ENCODE data around the gene MEPCE. TPM values are rescaled to one million over a fixed set of nuclear protein-coding genes. Genes with fewer than 3 reads are reported as not detected.
A peak's percentile ranks its signal among the peaks of the same experiment; 100 is the strongest.

MEPCE gene
- total RNA-seq, 6 experiments from 2014 or later, result 38.7 to 42.9 (median 41.2) TPM

DNA sequence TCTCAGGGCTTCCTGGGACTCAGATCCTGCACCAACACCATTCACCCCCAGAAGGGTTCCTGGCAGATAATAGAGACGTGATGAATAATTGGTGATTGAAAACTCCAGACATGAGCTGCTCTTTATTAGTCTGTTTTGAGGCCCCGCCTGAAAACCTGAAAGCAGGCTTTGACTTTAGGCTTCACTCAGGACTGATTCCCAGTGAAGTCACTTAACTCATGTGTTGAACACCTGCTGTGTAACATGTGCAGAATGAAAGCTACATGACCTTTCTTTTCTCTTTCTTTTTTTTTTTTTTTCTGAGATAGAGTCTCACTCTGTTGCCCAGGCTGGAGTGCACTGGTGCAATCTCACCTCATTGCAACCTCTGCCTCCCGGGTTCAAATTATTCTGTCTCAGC is 25.6 kb downstream of the MEPCE start:
- no peaks in the 10 kb centered on the region for H3K9me3 Mint-ChIP-seq
- H3K4me3 Mint-ChIP-seq, result no peak overlapping the region
- TF ChIP-seq, protein P1, sequence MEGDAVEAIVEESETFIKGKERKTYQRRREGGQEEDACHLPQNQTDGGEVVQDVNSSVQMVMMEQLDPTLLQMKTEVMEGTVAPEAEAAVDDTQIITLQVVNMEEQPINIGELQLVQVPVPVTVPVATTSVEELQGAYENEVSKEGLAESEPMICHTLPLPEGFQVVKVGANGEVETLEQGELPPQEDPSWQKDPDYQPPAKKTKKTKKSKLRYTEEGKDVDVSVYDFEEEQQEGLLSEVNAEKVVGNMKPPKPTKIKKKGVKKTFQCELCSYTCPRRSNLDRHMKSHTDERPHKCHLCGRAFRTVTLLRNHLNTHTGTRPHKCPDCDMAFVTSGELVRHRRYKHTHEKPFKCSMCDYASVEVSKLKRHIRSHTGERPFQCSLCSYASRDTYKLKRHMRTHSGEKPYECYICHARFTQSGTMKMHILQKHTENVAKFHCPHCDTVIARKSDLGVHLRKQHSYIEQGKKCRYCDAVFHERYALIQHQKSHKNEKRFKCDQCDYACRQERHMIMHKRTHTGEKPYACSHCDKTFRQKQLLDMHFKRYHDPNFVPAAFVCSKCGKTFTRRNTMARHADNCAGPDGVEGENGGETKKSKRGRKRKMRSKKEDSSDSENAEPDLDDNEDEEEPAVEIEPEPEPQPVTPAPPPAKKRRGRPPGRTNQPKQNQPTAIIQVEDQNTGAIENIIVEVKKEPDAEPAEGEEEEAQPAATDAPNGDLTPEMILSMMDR (IDR thresholded peaks at IDR 0.05), result no peak
- no peaks in the 10 kb centered on the region for H3K36me3 Mint-ChIP-seq (ENCODE audit: low read depth)
- H3K4me1 Mint-ChIP-seq (ENCODE audit: low read depth), result peaks cover 6% of the 10 kb centered on the region; the same call in 1 of the 2 replicates
- no peak for DNase-seq
- no peaks in the 10 kb centered on the region for H3K27me3 Mint-ChIP-seq (ENCODE audit: insufficient read depth)
- H3K27ac Mint-ChIP-seq, result no peak overlapping the region

DNA sequence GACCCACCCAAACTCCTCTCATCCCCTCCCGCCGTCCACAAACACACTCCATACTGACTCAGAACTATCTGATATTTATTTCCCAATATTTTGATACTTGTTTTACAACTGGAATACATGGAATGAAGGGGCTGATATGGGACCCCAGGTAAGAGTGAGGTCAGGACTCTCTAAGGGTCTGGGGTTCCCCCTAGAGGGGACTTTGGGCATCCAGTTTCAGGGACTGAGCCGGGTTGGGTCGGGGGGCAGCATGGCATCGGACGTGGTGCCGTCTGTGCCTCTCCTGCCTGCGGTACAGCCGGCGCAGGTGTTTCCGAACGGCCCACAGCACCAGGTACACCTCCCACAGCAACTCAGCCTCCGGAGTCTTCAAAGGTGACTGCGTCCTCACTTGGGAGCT is 26.9 kb downstream of the MEPCE start:
- H3K27me3 Mint-ChIP-seq (ENCODE audit: insufficient read depth), result no peaks in the 10 kb centered on the region; the same call in 1 of the 2 replicates
- H3K4me1 Mint-ChIP-seq (ENCODE audit: low read depth), result no peaks in the 10 kb centered on the region; the same call in 1 of the 2 replicates
- H3K4me3 Mint-ChIP-seq, result no peak overlapping the region
- H3K36me3 Mint-ChIP-seq (ENCODE audit: low read depth), result no peaks in the 10 kb centered on the region
- TF ChIP-seq, protein P1 (IDR thresholded peaks at IDR 0.05), result 0 out of 2 replicates have a peak, but pooled peaks have one; percentile 8
- H3K9me3 Mint-ChIP-seq, result no peaks in the 10 kb centered on the region
- no peak overlapping the region for H3K27ac Mint-ChIP-seq
- DNase-seq, result no peak

DNA sequence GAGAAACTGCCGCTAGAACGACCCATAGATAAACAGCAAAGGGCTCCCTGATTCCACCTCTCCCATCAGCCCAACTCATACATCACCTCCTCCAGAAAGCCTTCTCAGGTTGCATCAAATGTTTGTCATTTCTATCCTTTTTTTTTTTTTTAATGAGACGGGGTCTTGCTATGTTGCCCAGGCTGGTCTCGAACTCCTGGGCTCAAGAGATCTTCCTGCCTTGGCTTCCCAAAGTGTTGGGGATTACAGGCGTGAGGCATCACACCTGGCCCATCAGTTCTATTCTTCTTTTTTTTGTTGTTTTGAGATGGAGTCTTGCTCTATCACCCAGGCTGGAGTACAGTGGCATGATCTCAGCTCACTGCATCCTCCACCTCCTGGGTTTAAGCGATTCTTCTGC is 27.4 kb downstream of the MEPCE start:
- Mint-ChIP-seq H3K4me3 (no peak overlapping the region), H3K27ac (no peak overlapping the region), H3K9me3 (no peaks in the 10 kb centered on the region), H3K4me1 (ENCODE audit: low read depth) (no peaks in the 10 kb centered on the region; the same call in 1 of the 2 replicates), H3K36me3 (ENCODE audit: low read depth) (no peaks in the 10 kb centered on the region), H3K27me3 (ENCODE audit: insufficient read depth) (no peaks in the 10 kb centered on the region; the same call in 1 of the 2 replicates)
- DNase-seq, result no peak
- TF ChIP-seq, protein P1 (IDR thresholded peaks at IDR 0.05), result no peak

DNA sequence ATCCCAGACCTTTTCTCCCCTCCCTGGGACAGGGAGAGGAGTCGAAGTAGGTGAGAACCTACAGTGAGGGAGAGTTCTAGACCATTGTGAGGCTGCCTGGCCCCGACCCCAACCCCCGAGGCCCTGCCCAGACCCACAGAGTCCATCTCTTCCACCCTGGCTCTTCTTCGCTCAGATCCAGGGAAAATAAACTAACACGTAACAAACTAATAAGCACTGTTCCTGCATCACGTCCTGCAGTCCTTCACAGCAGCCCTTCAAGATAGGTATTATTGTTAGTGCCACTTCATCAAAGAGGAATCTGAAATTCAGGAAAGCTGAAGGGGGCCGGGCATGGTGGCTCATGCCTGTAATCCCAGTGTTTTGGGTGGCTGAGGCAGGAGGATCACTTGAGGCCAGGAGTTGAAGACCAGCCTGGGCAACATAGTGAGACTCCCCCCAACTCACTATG is 34.6 kb downstream of the MEPCE start, which contains the start of gene SPACDR:
TSS of gene SPACDR (minus strand) at position 51 of the 451 bp plus-strand sequence. CDS start 235 bp downstream, outside the sequence.
- peaks cover 17% of the 10 kb centered on the region; the same call in 1 of the 2 replicates for H3K36me3 Mint-ChIP-seq (ENCODE audit: low read depth)
- DNase-seq, result peak; percentile 28
- H3K27ac Mint-ChIP-seq, result peak within 1 kb of the TSS; percentile 57
- H3K27me3 Mint-ChIP-seq (ENCODE audit: insufficient read depth), result peaks cover 1% of the 10 kb centered on the region; the same call in 1 of the 2 replicates
- no peak within 1 kb of the TSS for H3K4me3 Mint-ChIP-seq
- TF ChIP-seq, protein P1 (IDR thresholded peaks at IDR 0.05), result no peak
- H3K4me1 Mint-ChIP-seq (ENCODE audit: low read depth), result peaks cover 24% of the 10 kb centered on the region
- no peaks in the 10 kb centered on the region for H3K9me3 Mint-ChIP-seq

DNA sequence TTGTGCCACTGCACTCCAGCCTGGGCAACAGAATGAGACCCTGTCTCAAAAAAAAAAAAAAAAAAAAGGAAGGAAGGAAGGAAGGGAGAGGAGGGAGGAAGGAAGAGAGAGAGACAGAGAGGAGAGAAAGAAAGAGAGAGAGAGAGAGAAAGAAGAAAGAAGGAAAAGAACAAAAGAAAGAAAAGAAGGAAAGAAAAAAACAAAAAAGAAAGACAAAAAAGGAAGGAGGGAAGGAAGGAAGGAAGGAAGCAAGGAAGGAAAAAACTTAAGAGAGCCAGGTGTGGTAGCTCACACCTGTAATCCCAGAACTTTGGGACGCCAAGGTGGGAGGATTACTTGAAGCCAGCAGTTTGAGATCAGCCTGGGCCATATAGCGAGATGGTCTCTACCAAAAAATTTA is 35.2 kb downstream of the MEPCE start:
- no peak for DNase-seq
- H3K36me3 Mint-ChIP-seq (ENCODE audit: low read depth), result peaks cover 17% of the 10 kb centered on the region; the same call in 1 of the 2 replicates
- peaks cover 24% of the 10 kb centered on the region for H3K4me1 Mint-ChIP-seq (ENCODE audit: low read depth)
- no peaks in the 10 kb centered on the region for H3K9me3 Mint-ChIP-seq
- TF ChIP-seq, protein P1 (IDR thresholded peaks at IDR 0.05), result no peak
- H3K4me3 Mint-ChIP-seq, result no peak overlapping the region
- peaks cover 1% of the 10 kb centered on the region; the same call in 1 of the 2 replicates for H3K27me3 Mint-ChIP-seq (ENCODE audit: insufficient read depth)
- peak overlapping the region; percentile 45; the same call in 1 of the 2 replicates for H3K27ac Mint-ChIP-seq
